ENCODE measurements around the gene KIF22. TPM values are rescaled to one million over a fixed set of nuclear protein-coding genes. Genes with fewer than 3 reads are reported as not detected.

The KIF22 gene
- total and polyA plus RNA-seq, 9 of the 15 experiments (the other 6 are each of a cell fraction or from before 2014, with no cell fraction given): 8.7 to 232 (median 131) TPM

DNA sequence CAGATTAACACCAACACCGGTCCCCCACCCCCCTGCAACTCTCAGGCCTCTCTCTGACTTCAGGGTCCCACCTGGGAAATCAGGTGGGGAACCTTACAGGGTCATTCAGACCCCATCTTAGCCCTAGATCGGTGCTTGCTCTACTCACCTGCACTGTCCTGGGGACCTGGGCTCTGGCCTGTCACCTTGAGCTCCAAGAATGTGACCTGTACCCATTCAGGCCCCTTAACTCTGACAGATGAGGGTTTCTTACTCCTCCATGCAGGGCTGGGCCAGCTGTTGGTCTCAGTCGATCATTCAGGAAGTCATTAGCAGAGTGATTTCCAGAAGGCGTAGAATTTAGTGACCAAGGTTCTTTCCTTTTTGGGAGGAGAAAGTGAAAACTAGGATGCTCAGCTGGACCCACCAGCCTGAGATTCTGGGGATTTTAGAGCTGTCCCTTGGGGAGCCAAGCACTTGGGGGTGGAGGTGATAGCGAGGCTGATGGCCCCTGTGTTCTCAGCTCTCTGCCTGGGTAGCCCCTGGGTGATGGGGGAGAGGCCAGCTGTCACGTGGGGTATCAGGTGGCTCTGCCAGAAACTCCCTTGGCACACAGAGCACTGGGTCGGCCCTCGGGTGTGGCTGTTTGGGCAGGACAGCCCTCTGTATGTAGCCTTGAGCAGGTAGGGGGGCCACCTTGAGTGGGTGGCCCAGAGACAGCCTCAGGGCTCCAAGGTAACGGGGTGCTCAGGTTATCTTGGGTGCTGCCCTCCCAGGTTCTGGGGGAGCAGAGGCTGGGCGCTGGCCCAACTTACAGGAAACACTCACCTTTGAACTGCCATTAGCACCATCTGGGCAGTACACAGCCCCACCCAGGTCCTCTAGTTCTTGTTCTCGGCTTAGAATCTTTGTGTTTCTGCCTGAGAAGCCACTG lies 30.4 kb downstream of the KIF22 start:
- H2AFZ ChIP-seq (ENCODE audit: low read depth, low read length): no peak overlapping the region
- H3K27me3 ChIP-seq (ENCODE audit: control insufficient read depth in 2 of 2, insufficient read depth in 2 of 2, low read length in 2 of 2): no peaks in the 10 kb centered on the region
- DNase-seq (ENCODE audit: extremely low read depth in 1 of 4, low spot score in 3 of 4) (no peak), FAIRE-seq (no peak), ATAC-seq (no peak)
- H3K9me3 ChIP-seq (replicated peaks; ENCODE audit: control insufficient read depth, insufficient read depth, low read depth, low read length): no peaks in the 10 kb centered on the region
- H3K9me1 ChIP-seq (ENCODE audit: control insufficient read depth, insufficient read depth, low read length): peaks cover 3% of the 10 kb centered on the region
- intact Hi-C loops (cut with micrococcal nuclease): no loop called here
- peaks cover 23% of the 10 kb centered on the region for H3K36me3 ChIP-seq (ENCODE audit: control insufficient read depth, insufficient read depth, low read length)
- H3K9ac ChIP-seq (ENCODE audit: insufficient read depth in 1 of 2, low read depth in 2 of 2, low read length in 2 of 2): peak overlapping the region in 1 of 2 experiments; percentile 54; a peak in 2 of 4 replicates
- H3K27ac ChIP-seq (ENCODE audit: extremely low read depth, low read depth, low read length): no peak overlapping the region
- H4K20me1 ChIP-seq (replicated peaks; ENCODE audit: control insufficient read depth, insufficient read depth, low read length): no peaks in the 10 kb centered on the region; the same call in 1 of the 2 replicates
- H3K4me1 ChIP-seq (replicated peaks in 1 of 2; ENCODE audit: control insufficient read depth in 2 of 2, insufficient read depth in 2 of 2, low read length in 2 of 2): peaks cover 22 to 53% of the 10 kb centered on the region in 2 experiments
- H3K79me2 ChIP-seq (ENCODE audit: control insufficient read depth, insufficient read depth, low read length): peaks cover 21% of the 10 kb centered on the region
- ChIA-PET POLR2A (interaction anchor here (1.1 to 1.6 kb wide), 2 partner anchors 9 to 86 kb away, joined by 3 to 5 read pairs; no protein-coding TSS in a partner anchor), CTCF (ENCODE audit: low intra/inter-chr PET ratio) (no interaction called here)
- H3K4me3 ChIP-seq: peak overlapping the region; percentile 31; the same call in 1 of the 2 replicates
- in situ Hi-C loops (cut with MboI): no loop called here
- 72% methylated on average over 10 of the region's 11 CpGs for WGBS (ENCODE audit: insufficient coverage, low coverage, missing lambda C conversion rate)
- peak overlapping the region; percentile 57 for H3K4me2 ChIP-seq (ENCODE audit: insufficient read depth, low read length)
- BruUV-seq (replicated peaks): no TSS peak
- TF ChIP-seq, protein P1, sequence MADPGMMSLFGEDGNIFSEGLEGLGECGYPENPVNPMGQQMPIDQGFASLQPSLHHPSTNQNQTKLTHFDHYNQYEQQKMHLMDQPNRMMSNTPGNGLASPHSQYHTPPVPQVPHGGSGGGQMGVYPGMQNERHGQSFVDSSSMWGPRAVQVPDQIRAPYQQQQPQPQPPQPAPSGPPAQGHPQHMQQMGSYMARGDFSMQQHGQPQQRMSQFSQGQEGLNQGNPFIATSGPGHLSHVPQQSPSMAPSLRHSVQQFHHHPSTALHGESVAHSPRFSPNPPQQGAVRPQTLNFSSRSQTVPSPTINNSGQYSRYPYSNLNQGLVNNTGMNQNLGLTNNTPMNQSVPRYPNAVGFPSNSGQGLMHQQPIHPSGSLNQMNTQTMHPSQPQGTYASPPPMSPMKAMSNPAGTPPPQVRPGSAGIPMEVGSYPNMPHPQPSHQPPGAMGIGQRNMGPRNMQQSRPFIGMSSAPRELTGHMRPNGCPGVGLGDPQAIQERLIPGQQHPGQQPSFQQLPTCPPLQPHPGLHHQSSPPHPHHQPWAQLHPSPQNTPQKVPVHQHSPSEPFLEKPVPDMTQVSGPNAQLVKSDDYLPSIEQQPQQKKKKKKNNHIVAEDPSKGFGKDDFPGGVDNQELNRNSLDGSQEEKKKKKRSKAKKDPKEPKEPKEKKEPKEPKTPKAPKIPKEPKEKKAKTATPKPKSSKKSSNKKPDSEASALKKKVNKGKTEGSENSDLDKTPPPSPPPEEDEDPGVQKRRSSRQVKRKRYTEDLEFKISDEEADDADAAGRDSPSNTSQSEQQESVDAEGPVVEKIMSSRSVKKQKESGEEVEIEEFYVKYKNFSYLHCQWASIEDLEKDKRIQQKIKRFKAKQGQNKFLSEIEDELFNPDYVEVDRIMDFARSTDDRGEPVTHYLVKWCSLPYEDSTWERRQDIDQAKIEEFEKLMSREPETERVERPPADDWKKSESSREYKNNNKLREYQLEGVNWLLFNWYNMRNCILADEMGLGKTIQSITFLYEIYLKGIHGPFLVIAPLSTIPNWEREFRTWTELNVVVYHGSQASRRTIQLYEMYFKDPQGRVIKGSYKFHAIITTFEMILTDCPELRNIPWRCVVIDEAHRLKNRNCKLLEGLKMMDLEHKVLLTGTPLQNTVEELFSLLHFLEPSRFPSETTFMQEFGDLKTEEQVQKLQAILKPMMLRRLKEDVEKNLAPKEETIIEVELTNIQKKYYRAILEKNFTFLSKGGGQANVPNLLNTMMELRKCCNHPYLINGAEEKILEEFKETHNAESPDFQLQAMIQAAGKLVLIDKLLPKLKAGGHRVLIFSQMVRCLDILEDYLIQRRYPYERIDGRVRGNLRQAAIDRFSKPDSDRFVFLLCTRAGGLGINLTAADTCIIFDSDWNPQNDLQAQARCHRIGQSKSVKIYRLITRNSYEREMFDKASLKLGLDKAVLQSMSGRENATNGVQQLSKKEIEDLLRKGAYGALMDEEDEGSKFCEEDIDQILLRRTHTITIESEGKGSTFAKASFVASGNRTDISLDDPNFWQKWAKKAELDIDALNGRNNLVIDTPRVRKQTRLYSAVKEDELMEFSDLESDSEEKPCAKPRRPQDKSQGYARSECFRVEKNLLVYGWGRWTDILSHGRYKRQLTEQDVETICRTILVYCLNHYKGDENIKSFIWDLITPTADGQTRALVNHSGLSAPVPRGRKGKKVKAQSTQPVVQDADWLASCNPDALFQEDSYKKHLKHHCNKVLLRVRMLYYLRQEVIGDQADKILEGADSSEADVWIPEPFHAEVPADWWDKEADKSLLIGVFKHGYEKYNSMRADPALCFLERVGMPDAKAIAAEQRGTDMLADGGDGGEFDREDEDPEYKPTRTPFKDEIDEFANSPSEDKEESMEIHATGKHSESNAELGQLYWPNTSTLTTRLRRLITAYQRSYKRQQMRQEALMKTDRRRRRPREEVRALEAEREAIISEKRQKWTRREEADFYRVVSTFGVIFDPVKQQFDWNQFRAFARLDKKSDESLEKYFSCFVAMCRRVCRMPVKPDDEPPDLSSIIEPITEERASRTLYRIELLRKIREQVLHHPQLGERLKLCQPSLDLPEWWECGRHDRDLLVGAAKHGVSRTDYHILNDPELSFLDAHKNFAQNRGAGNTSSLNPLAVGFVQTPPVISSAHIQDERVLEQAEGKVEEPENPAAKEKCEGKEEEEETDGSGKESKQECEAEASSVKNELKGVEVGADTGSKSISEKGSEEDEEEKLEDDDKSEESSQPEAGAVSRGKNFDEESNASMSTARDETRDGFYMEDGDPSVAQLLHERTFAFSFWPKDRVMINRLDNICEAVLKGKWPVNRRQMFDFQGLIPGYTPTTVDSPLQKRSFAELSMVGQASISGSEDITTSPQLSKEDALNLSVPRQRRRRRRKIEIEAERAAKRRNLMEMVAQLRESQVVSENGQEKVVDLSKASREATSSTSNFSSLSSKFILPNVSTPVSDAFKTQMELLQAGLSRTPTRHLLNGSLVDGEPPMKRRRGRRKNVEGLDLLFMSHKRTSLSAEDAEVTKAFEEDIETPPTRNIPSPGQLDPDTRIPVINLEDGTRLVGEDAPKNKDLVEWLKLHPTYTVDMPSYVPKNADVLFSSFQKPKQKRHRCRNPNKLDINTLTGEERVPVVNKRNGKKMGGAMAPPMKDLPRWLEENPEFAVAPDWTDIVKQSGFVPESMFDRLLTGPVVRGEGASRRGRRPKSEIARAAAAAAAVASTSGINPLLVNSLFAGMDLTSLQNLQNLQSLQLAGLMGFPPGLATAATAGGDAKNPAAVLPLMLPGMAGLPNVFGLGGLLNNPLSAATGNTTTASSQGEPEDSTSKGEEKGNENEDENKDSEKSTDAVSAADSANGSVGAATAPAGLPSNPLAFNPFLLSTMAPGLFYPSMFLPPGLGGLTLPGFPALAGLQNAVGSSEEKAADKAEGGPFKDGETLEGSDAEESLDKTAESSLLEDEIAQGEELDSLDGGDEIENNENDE (IDR thresholded peaks at IDR 0.05; ENCODE audit: low read depth, low read length): no peak
- TF ChIP-seq POLR2G (IDR thresholded peaks at IDR 0.05; ENCODE audit: low read depth, low read length): peak; percentile 54
- no peak for TF ChIP-seq CBX2 (IDR thresholded peaks at IDR 0.05; ENCODE audit: insufficient read depth, low read length, poor library complexity, severe bottlenecking)
- no peak for TF ChIP-seq ZBED1 (IDR thresholded peaks at IDR 0.05)
- TF ChIP-seq ZNF584 (CRISPR knock-in tag; IDR thresholded peaks at IDR 0.05; ENCODE audit: low read depth): no peak
- TF ChIP-seq NR2C2 (CRISPR knock-in tag; IDR thresholded peaks at IDR 0.05): no peak
- TF ChIP-seq NR2C2 (tag; IDR thresholded peaks at IDR 0.05): peak; percentile 30; the same call in 1 of the 2 replicates
- no peak for TF ChIP-seq BHLHE40 (IDR thresholded peaks at IDR 0.05; ENCODE audit: low read length)

Measured in K562 (cell line).